Skeletal muscle cell (primary cell): Measurements from ENCODE around the gene OST4.

Source experiments
- DNase-seq: peaks from one replicate; pipeline ENCODE4 v3.0.0-alpha.2; 2010; ENCODE audit warnings: low read depth
- H3K4me3 ChIP-seq: 2 replicates; pipeline ENCODE4 v1.5.1; 2011; ENCODE audit warnings: low read depth, mild to moderate bottlenecking, control low read depth, low read length, moderate library complexity

OST4 gene

GRCh38 chr2:27094353-27094984, 23.0 kb upstream of the OST4 start:
- H3K4me3 ChIP-seq: no peak overlapping the region
- no peak for DNase-seq

- DNase-seq: no peak
- H3K4me3 ChIP-seq: no peak overlapping the region
These were observed 22.2 kb upstream of the OST4 start for GRCh38 chr2:27093430-27094352.

- no peak overlapping the region for H3K4me3 ChIP-seq
- DNase-seq: no peak
These were observed 21.4 kb upstream of the OST4 start for GRCh38 chr2:27092696-27093429.

GRCh38 chr2:27091746-27092695, 20.6 kb upstream of the OST4 start:
- H3K4me3 ChIP-seq: no peak overlapping the region
- DNase-seq: no peak

- H3K4me3 ChIP-seq: no peak overlapping the region
- DNase-seq: no peak
These were observed 17.9 kb upstream of the OST4 start for GRCh38 chr2:27089111-27089954.

GRCh38 chr2:27088634-27089033, 17.2 kb upstream of the OST4 start:
- no peak for DNase-seq

GRCh38 chr2:27087823-27088410, 16.5 kb upstream of the OST4 start:
- no peak for DNase-seq
- H3K4me3 ChIP-seq: no peak overlapping the region

More at GRCh38 chr2:27088634-27089033, 17.2 kb upstream of the OST4 start:
- no peak overlapping the region for H3K4me3 ChIP-seq

- DNase-seq: no peak
These were observed 15.5 kb upstream of the OST4 start, which contains the start of gene KHK for GRCh38 chr2:27086724-27087593. TSS of gene KHK (plus strand) at chr2:27086772. CDS start at chr2:27087260, 488 bp downstream.

GRCh38 chr2:27086090-27086723, 14.8 kb upstream of the OST4 start:
- peak; percentile 66 for DNase-seq
- H3K4me3 ChIP-seq: peak overlapping the region; percentile 52

More at GRCh38 chr2:27086724-27087593, 15.5 kb upstream of the OST4 start, which contains the start of gene KHK:
- peak within 1 kb of the TSS; percentile 52 for H3K4me3 ChIP-seq

GRCh38 chr2:27085673-27086089, 14.2 kb upstream of the OST4 start:
- DNase-seq: no peak
- peak overlapping the region; percentile 52 for H3K4me3 ChIP-seq

GRCh38 chr2:27085062-27085672, 13.7 kb upstream of the OST4 start:
- DNase-seq: no peak
- H3K4me3 ChIP-seq: peak overlapping the region; percentile 52

GRCh38 chr2:27084297-27085061, 13.0 kb upstream of the OST4 start:
- no peak overlapping the region for H3K4me3 ChIP-seq
- DNase-seq: no peak

GRCh38 chr2:27083410-27084296, 12.2 kb upstream of the OST4 start:
- no peak for DNase-seq
- H3K4me3 ChIP-seq: no peak overlapping the region

GRCh38 chr2:27082773-27083409, 11.4 kb upstream of the OST4 start:
- no peak for DNase-seq
- no peak overlapping the region for H3K4me3 ChIP-seq
